ENCODE results near the gene ANKRD13B.
"Not testable (repeated sequence)": the region's sequence is repeated elsewhere in the genome, so short reads cannot be mapped to it uniquely, and the experiment has no call there.

The ANKRD13B gene

DNA sequence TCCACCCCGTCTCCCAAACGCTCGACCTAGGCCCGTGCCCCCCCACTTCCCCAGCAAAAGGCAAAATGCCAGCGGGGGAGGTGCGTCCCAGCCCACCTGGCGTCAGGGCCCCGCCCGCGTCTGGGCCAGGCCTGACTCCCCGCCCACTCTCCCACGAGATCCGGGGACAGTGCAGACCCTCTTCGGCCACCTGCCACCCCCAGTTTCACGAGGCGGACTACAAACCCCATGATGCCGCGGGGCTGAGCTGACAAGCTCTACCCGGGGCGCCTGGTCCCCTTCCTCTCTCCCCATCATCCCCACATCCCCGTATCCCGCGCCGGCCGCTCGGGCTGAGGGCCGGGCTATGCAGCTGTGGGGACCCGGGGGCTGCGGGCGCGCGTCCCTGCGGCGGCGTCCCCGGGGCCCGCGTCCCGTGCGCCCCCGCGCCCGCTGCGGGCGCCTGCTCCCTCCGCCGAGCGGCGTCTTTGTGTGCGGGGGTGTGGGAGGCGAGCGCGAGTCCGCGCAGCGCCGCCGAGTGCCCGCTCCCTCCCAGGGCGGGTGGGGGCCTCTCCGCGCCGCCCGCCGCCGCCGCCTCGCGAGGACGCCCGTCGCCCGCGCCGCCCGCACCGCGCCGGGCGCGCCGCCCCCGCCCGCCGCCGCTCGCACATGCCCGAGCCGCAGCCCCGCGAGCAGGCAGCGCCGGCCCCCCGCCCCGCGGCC lies at the start of gene ANKRD13B:
TSS of gene ANKRD13B (plus strand) at position 283 of the 702 bp plus-strand sequence. CDS start 490 bp downstream, outside the sequence.
- no peak for DNase-seq (ENCODE audit: low spot score)

GRCh38 chr17:29544066-29544465 lies 48.9 kb upstream of the ANKRD13B start:
- no peak for DNase-seq (ENCODE audit: low spot score)

DNA sequence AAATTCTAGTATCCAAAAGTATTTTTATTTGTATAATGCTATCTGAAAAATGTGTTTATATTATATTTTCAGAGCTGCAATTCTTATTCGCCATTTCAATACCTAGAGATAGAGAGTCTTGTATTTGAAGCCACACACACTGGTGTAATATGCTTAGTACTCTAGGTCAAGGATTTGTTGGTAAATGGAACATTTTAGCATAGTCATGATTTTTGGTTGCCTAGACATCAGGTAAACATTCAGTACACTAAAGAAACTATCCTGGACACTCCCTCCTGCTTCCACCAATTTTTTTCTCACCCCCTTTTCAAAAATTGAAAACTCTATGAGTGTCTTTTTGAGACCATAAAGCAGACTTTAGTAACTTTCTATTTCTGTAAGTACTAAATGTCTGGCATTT lies 46.8 kb upstream of the ANKRD13B start:
- no peak for DNase-seq (ENCODE audit: low spot score)

DNA sequence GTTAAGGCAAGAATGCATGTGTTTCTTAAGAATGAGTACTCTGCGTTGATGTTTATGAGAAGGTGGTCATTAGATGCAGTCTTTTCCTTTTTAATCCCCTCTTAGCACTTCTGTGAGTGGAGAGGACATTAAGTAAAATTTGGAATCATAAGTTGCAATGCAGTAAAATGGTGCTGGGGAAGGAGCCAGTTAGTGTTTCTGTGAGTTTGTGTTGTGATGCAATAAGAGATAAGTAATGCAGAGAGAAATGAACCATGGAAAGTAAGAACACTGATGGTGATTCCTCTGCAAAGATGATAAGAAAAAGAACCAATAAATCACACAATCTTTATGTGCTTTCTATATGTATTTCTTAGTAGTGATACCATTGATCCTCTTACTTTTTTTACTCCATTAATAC lies 46.1 kb upstream of the ANKRD13B start:
- no peak for DNase-seq (ENCODE audit: low spot score)

DNA sequence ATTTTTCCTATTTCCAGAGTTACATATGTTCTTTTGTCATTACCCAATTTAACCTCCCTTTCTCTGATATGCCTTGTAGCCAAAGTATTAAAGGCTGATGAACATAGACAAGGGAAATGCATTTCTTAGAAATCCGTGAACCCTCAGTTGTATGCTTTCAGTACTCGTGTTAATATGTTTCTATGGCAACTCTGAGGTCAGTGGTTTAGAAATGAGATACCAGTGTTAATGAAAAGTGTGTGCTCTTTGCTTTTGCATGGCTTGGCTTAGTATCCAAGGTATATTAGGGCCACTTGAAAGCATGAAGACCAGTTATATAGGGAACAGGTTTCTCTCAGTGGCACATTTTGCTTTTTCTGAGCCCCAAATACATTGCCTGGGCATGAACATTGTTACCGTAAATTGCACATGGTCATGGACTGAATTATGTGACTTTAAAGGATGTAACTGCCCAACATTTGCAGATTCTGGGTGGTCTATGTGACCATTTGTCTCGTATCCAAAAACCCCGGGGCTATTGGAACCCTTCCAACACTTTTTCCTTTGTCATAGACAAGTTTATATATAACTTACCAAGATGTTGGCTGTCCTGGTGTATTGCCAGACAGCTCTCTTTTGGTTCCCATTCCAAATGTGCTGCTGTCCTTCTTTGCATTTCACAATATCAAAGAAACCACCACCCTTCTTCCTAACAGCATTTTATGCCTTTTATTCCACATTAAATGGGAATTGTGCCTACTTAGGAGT lies 43.6 kb upstream of the ANKRD13B start:
- DNase-seq (ENCODE audit: low spot score): no peak

DNA sequence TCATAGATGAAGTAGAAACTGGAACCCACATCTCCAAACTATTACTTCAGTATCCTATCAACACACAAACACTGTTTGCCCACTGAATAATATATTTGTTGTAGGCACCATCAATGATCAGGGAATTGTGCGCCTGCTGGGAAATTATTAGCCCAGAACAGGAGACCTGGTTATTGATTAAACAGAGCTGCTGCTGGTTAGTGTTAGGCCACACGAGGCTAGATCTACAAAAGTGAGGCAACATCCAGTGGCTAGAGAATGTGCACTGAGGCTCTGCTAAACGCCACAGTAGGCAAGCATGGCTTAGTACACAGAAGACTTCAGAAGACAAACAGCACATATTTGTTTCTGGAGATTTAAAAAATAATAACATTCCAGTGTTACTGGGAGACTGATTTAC lies 37.1 kb upstream of the ANKRD13B start:
- no peak for DNase-seq (ENCODE audit: low spot score)

GRCh38 chr17:29557085-29557738 lies 35.7 kb upstream of the ANKRD13B start:
- no peak for DNase-seq (ENCODE audit: low spot score)

GRCh38 chr17:29557739-29558116 lies 35.2 kb upstream of the ANKRD13B start:
- DNase-seq (ENCODE audit: low spot score): no peak

GRCh38 chr17:29558139-29558538 lies 34.8 kb upstream of the ANKRD13B start:
- DNase-seq (ENCODE audit: low spot score): not testable (repeated sequence)

- no peak for DNase-seq (ENCODE audit: low spot score)
Measured at GRCh38 chr17:29559640-29560039, 33.3 kb upstream of the ANKRD13B start.

- no peak for DNase-seq (ENCODE audit: low spot score)
Measured at GRCh38 chr17:29560316-29560715, 32.6 kb upstream of the ANKRD13B start.

GRCh38 chr17:29561554-29562517 lies 31.1 kb upstream of the ANKRD13B start:
- DNase-seq (ENCODE audit: low spot score): no peak

DNA sequence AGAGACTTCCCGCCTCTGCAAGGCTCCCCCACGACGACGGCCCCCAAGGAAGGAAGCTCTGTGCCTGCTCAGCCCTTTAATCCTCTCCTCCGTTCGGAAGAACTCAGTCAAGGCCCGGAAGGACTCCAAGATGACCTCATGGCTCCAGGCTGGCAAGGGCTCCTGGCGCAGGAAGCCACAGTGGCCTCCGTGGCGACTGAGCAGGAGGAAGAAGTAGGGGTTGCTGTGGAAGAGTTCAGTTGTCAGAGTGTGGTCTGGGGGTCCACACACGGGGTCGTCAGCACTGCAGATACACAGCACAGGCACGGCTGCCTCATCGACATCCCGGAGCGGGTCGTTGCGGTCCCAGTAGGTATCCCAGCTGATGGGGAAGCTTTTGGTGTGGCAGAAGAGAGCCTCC lies 30.3 kb upstream of the ANKRD13B start:
- DNase-seq (ENCODE audit: low spot score): no peak

- no peak for DNase-seq (ENCODE audit: low spot score)
Measured at GRCh38 chr17:29563816-29564215, 29.1 kb upstream of the ANKRD13B start.

- DNase-seq (ENCODE audit: low spot score): peak; percentile 64
Measured at GRCh38 chr17:29565643-29566472, 27.1 kb upstream of the ANKRD13B start.

DNA sequence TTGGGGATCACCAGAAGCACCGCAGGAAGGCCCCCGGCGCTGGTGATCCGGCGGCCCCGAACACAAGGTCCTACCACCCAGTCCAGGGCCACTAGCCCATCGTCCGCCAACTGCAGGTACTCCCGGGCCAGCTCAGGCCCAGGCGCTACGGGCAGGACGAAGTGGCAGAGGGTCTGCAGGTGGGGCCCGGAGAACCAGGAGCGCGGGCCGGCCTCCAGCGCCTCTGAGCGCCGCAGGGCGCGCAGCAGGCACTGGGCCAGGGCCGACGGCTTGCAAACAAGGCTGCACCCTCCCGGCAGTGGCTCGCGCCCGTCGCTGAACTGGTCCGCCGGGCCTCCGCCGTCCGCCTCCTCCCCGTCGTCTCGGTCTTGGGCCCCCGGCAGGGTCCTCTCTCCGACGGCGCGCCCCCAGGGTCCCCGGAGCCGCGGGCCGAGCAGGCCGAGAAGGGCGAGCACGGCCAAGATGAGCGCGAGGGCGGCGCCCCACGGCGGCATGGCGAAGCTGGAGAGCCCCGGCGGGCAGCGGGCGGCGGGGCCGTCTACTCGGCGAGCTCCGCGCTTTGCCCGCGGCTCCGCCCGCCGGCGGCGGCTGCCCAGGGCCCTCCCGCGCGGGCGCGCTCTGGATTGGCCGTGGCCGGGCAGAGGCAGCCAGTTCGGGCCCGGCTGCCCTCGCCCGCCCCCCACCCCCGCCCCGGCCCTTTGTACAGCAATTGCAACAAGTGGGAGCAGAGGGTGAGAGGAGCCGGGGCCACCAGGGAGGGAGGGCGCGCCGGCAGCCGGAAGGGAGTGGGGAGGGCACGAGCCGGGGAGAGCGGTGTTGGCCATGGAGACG lies 26.2 kb upstream of the ANKRD13B start, which contains the start of gene ABHD15:
TSS of gene ABHD15 (minus strand) at position 565 of the 831 bp plus-strand sequence. CDS start at position 494, 71 bp downstream.
- peak; percentile 78 for DNase-seq (ENCODE audit: low spot score)

DNA sequence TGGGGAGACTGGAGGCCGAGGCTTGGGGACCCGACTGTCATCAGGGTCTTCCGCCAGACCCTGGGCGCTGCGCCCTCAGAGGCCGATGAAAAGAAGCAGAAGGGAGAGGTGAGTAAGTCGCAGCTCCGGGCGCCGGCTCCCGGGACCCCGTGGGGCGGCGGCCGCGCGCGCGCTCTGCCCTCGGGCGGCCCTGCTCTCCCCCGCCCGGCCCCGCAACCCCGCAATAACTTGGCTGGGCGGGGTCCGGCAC lies 25.7 kb upstream of the ANKRD13B start:
- DNase-seq (ENCODE audit: low spot score): no peak

GRCh38 chr17:29567554-29568330 lies 25.2 kb upstream of the ANKRD13B start:
- peak; percentile 73 for DNase-seq (ENCODE audit: low spot score)

Data from left forelimb (tissue), 1 donor.